ENCODE measurements around the gene TMEM176A.
"Not testable (repeated sequence)": the region's sequence is repeated elsewhere in the genome, so short reads cannot be mapped to it uniquely, and the experiment has no call there.

The TMEM176A gene

GRCh38 chr7:150800581-150801241, at the start of gene TMEM176A:
TSS of gene TMEM176A (plus strand) at chr7:150800769. CDS start at chr7:150801551, 782 bp downstream.
- DNase-seq = peak in 1 of 2 donors; percentile 27

- peak in 1 of 2 donors; percentile 28 for DNase-seq
Measured at GRCh38 chr7:150751702-150752101, 48.9 kb upstream of the TMEM176A start.

- DNase-seq = no peak
Measured at GRCh38 chr7:150753239-150753638, 47.3 kb upstream of the TMEM176A start.

- DNase-seq = peak in 1 of 2 donors; percentile 56
Measured at GRCh38 chr7:150753826-150754603, 46.6 kb upstream of the TMEM176A start.

GRCh38 chr7:150754951-150755350, 45.6 kb upstream of the TMEM176A start:
- peak in 1 of 2 donors; percentile 24 for DNase-seq

- DNase-seq = peak; percentile 61 to 70
Measured at GRCh38 chr7:150755473-150756099, 45.0 kb upstream of the TMEM176A start.

- DNase-seq = peak in 1 of 2 donors; percentile 34
Measured at GRCh38 chr7:150756166-150756565, 44.4 kb upstream of the TMEM176A start.

GRCh38 chr7:150756858-150757257, 43.7 kb upstream of the TMEM176A start:
- no peak for DNase-seq

GRCh38 chr7:150759479-150759878, 41.1 kb upstream of the TMEM176A start:
- DNase-seq = no peak

- no peak for DNase-seq
Measured at GRCh38 chr7:150766334-150766709, 34.2 kb upstream of the TMEM176A start.

- no peak for DNase-seq
Measured at GRCh38 chr7:150769768-150770167, 30.8 kb upstream of the TMEM176A start.

- not testable (repeated sequence) for DNase-seq
Measured at GRCh38 chr7:150774131-150774530, 26.4 kb upstream of the TMEM176A start.

- no peak for DNase-seq
Measured at GRCh38 chr7:150778014-150778737, 22.4 kb upstream of the TMEM176A start.

GRCh38 chr7:150778738-150779301, 21.7 kb upstream of the TMEM176A start:
- DNase-seq = peak; percentile 84 to 86

- no peak for DNase-seq
Measured at GRCh38 chr7:150780292-150780691, 20.3 kb upstream of the TMEM176A start.

GRCh38 chr7:150781103-150781502, 19.5 kb upstream of the TMEM176A start:
- DNase-seq = no peak

- DNase-seq = no peak
Measured at GRCh38 chr7:150781961-150782360, 18.6 kb upstream of the TMEM176A start.

GRCh38 chr7:150784120-150784736, 16.3 kb upstream of the TMEM176A start:
- DNase-seq = no peak

GRCh38 chr7:150784954-150785353, 15.6 kb upstream of the TMEM176A start:
- no peak for DNase-seq

GRCh38 chr7:150787321-150788281, 13.0 kb upstream of the TMEM176A start:
- no peak for DNase-seq
